Activated CD4-positive, alpha-beta memory T cell treated with anti-CD3 and anti-CD28 coated beads for 36 hours (primary cell): Measurements from ENCODE around the gene PPARD. TPM values are rescaled to one million over a fixed set of nuclear protein-coding genes. Genes with fewer than 3 reads are reported as not detected.

ENCODE experiments used
- CTCF ChIA-PET: fragments of 350-600 bp; sonication (Branson Sonifier 250); formaldehyde crosslinking; loops from one replicate; lab custom pipeline; 2021; ENCODE audit warnings: antibody characterized with exemption, inconsistent platforms; lab: Charles Lee
- POLR2A ChIA-PET: fragments of 350-600 bp; sonication (Branson Sonifier 250); formaldehyde crosslinking; loops from one replicate; lab custom pipeline; 2021; ENCODE audit warnings: antibody characterized with exemption; lab: Charles Lee
- DNase-seq: peaks from one replicate; pipeline ENCODE4 v3.0.0-alpha.2; 2020
- H3K27ac Mint-ChIP-seq: one replicate; pipeline ENCODE4 v1.8.0; 2021; ENCODE audit warnings: mixed read lengths
- H3K27me3 Mint-ChIP-seq: one replicate; pipeline ENCODE4 v1.8.0; 2021; ENCODE audit warnings: mixed read lengths
- H3K36me3 Mint-ChIP-seq: one replicate; pipeline ENCODE4 v1.8.0; 2021; ENCODE audit warnings: mixed read lengths
- H3K4me1 Mint-ChIP-seq: one replicate; pipeline ENCODE4 v1.8.0; 2021; ENCODE audit warnings: low read depth, mixed read lengths
- H3K4me3 Mint-ChIP-seq: one replicate; pipeline ENCODE4 v1.8.0; 2021; ENCODE audit warnings: mild to moderate bottlenecking, mixed read lengths
- H3K9me3 Mint-ChIP-seq: one replicate; pipeline ENCODE4 v1.8.0; 2021; ENCODE audit warnings: mixed read lengths
- intact Hi-C: fragments of 100-400 bp; cut with micrococcal nuclease; formaldehyde crosslinking; loops from one replicate; pipeline ENCODE4 v1.15.1; 2023
- total RNA-seq, 2 experiments: library from RNA; stranded (reverse); gene quantifications; one replicate each; pipeline ENCODE4 v1.2.3, GENCODE V29; 2021

PPARD gene
- total RNA-seq, 2 experiments from 2014 or later, result 19.9 to 20.9 TPM

DNA sequence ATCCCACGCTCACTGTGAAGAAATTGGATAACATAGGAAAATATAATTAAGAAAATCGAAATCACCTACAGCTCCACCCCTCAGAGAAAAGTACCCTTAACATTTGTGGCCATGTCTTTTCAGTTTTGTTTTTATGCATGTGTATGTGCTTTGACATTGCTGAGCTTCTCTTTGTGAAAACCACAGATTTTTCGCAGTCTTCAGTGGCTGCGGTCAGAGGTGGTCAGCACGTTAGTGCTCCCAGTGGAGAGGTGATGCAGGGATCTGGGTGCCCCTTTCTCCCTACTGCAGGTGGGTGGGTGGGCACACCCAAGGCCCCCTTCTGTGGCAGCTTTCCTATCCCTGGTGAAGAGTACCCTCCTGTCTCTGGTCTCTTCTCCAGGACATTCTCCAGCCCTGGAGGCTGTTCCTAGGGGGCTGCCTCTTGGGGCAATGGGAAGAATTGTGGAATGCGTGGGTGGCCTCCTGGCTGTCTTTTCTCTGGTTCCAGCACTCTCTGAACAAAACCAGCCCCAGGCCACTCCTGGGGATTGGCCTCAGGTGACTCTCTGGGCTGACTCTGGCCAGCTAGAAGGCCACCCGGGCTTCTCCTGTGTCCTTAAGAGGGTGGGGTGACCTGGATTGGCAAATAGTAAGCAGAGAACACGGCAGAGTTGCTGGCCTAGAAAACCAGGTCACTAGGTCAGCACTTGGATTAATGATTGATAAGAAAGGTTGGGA lies 59.9 kb downstream of the PPARD start:
- peak; percentile 14 for DNase-seq
- peaks cover 7% of the 10 kb centered on the region for H3K4me1 Mint-ChIP-seq
- ChIA-PET CTCF (interaction anchor here (1.3 kb wide), 1 partner anchor 60 kb away, joined by 3 read pairs; the partner anchor contains the start of gene PPARD), POLR2A (no interaction called here)
- no peaks in the 10 kb centered on the region for H3K27me3 Mint-ChIP-seq
- no peaks in the 10 kb centered on the region for H3K36me3 Mint-ChIP-seq
- H3K27ac Mint-ChIP-seq, result no peak overlapping the region
- no peak overlapping the region for H3K4me3 Mint-ChIP-seq
- intact Hi-C loops, result no loop called here
- H3K9me3 Mint-ChIP-seq, result no peaks in the 10 kb centered on the region

- Mint-ChIP-seq H3K27me3 (no peaks in the 10 kb centered on the region), H3K27ac (no peak overlapping the region), H3K4me1 (peaks cover 4% of the 10 kb centered on the region), H3K9me3 (no peaks in the 10 kb centered on the region), H3K4me3 (no peak overlapping the region), H3K36me3 (no peaks in the 10 kb centered on the region)
- CTCF ChIA-PET, result no interaction called here
- POLR2A ChIA-PET, result no interaction called here
- DNase-seq, result no peak
- intact Hi-C loops, result no loop called here
These were observed 60.5 kb downstream of the PPARD start for GRCh38 chr6:35402856-35403191.

GRCh38 chr6:35403544-35404442 lies 61.4 kb downstream of the PPARD start:
- Mint-ChIP-seq H3K36me3 (no peaks in the 10 kb centered on the region), H3K4me1 (peaks cover 4% of the 10 kb centered on the region), H3K4me3 (no peak overlapping the region), H3K9me3 (no peaks in the 10 kb centered on the region), H3K27me3 (no peaks in the 10 kb centered on the region), H3K27ac (no peak overlapping the region)
- intact Hi-C loops, result no loop called here
- POLR2A ChIA-PET, result no interaction called here
- CTCF ChIA-PET, result no interaction called here
- DNase-seq, result no peak

GRCh38 chr6:35406711-35407485 lies 64.5 kb downstream of the PPARD start:
- no peak for DNase-seq
- ChIA-PET CTCF (interaction anchor here (1.1 to 1.2 kb wide), 2 partner anchors 42 to 113 kb away, joined by 3 to 4 read pairs; no protein-coding TSS in a partner anchor), POLR2A (no interaction called here)
- H3K27ac Mint-ChIP-seq, result no peak overlapping the region
- H3K36me3 Mint-ChIP-seq, result peaks cover 6% of the 10 kb centered on the region
- no peaks in the 10 kb centered on the region for H3K27me3 Mint-ChIP-seq
- intact Hi-C loops, result no loop called here
- H3K9me3 Mint-ChIP-seq, result no peaks in the 10 kb centered on the region
- no peak overlapping the region for H3K4me3 Mint-ChIP-seq
- peaks cover 13% of the 10 kb centered on the region for H3K4me1 Mint-ChIP-seq

- H3K27me3 Mint-ChIP-seq, result no peaks in the 10 kb centered on the region
These were observed 66.9 kb downstream of the PPARD start for GRCh38 chr6:35409245-35409644.

GRCh38 chr6:35410131-35410530 lies 67.8 kb downstream of the PPARD start:
- ChIA-PET POLR2A (no interaction called here), CTCF (no interaction called here)
- H3K27me3 Mint-ChIP-seq, result no peaks in the 10 kb centered on the region
- peak overlapping the region; percentile 13 for H3K27ac Mint-ChIP-seq
- H3K9me3 Mint-ChIP-seq, result no peaks in the 10 kb centered on the region
- DNase-seq, result no peak
- H3K4me3 Mint-ChIP-seq, result no peak overlapping the region
- peaks cover 15% of the 10 kb centered on the region for H3K36me3 Mint-ChIP-seq
- H3K4me1 Mint-ChIP-seq, result peaks cover 18% of the 10 kb centered on the region
- intact Hi-C loops, result no loop called here

More at GRCh38 chr6:35409245-35409644, 66.9 kb downstream of the PPARD start:
- no peak overlapping the region for H3K4me3 Mint-ChIP-seq
- no peak for DNase-seq
- H3K27ac Mint-ChIP-seq, result no peak overlapping the region
- no peaks in the 10 kb centered on the region for H3K9me3 Mint-ChIP-seq
- ChIA-PET POLR2A (no interaction called here), CTCF (interaction anchor here (1.6 kb wide), 1 partner anchor 9 kb away, joined by 3 read pairs; no protein-coding TSS in a partner anchor)
- H3K36me3 Mint-ChIP-seq, result peaks cover 14% of the 10 kb centered on the region
- intact Hi-C loops, result no loop called here
- H3K4me1 Mint-ChIP-seq, result peaks cover 10% of the 10 kb centered on the region

GRCh38 chr6:35411066-35411465 lies 68.7 kb downstream of the PPARD start:
- Mint-ChIP-seq H3K9me3 (no peaks in the 10 kb centered on the region), H3K27me3 (no peaks in the 10 kb centered on the region), H3K4me1 (peaks cover 24% of the 10 kb centered on the region), H3K27ac (peak overlapping the region; percentile 29), H3K4me3 (no peak overlapping the region), H3K36me3 (peaks cover 20% of the 10 kb centered on the region)
- CTCF ChIA-PET, result no interaction called here
- peak; percentile 21 for DNase-seq
- POLR2A ChIA-PET, result no interaction called here
- intact Hi-C loops, result no loop called here

GRCh38 chr6:35412102-35412501 lies 69.7 kb downstream of the PPARD start:
- no peak overlapping the region for H3K4me3 Mint-ChIP-seq
- intact Hi-C loops, result no loop called here
- POLR2A ChIA-PET, result no interaction called here
- CTCF ChIA-PET, result interaction anchor here (0.8 kb wide), 1 partner anchor 37 kb away, joined by 3 read pairs; no protein-coding TSS in a partner anchor
- H3K27me3 Mint-ChIP-seq, result no peaks in the 10 kb centered on the region
- H3K27ac Mint-ChIP-seq, result peak overlapping the region; percentile 44
- H3K36me3 Mint-ChIP-seq, result peaks cover 20% of the 10 kb centered on the region
- no peaks in the 10 kb centered on the region for H3K9me3 Mint-ChIP-seq
- H3K4me1 Mint-ChIP-seq, result peaks cover 24% of the 10 kb centered on the region
- DNase-seq, result no peak

DNA sequence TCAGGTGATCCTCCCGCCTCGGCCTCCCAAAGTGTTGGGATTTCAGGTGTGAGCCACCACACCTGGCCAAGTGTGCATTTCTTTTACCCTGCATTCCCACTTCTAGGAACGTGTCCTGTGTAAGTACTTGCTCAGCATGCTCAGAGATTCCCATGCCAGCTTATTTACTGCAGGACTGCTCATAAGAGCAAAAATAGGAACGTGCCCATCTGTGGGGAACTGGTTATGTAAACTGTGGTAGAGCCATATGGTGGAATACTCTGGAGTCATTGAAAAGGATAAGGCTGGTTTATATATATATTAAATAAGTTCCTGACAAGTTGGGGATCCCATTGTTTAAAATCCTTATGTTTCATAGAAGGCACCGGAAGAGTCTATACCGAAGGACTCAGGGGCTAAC lies 71.6 kb downstream of the PPARD start:
- Mint-ChIP-seq H3K4me1 (peaks cover 37% of the 10 kb centered on the region), H3K4me3 (no peak overlapping the region), H3K27me3 (no peaks in the 10 kb centered on the region), H3K9me3 (no peaks in the 10 kb centered on the region), H3K36me3 (peaks cover 23% of the 10 kb centered on the region), H3K27ac (no peak overlapping the region)
- ChIA-PET POLR2A (no interaction called here), CTCF (no interaction called here)
- no peak for DNase-seq
- intact Hi-C loops, result loop anchor here (2.0 kb wide), 2 partner anchors 19 to 71 kb away; partner anchors contain the start of gene PPARD

DNA sequence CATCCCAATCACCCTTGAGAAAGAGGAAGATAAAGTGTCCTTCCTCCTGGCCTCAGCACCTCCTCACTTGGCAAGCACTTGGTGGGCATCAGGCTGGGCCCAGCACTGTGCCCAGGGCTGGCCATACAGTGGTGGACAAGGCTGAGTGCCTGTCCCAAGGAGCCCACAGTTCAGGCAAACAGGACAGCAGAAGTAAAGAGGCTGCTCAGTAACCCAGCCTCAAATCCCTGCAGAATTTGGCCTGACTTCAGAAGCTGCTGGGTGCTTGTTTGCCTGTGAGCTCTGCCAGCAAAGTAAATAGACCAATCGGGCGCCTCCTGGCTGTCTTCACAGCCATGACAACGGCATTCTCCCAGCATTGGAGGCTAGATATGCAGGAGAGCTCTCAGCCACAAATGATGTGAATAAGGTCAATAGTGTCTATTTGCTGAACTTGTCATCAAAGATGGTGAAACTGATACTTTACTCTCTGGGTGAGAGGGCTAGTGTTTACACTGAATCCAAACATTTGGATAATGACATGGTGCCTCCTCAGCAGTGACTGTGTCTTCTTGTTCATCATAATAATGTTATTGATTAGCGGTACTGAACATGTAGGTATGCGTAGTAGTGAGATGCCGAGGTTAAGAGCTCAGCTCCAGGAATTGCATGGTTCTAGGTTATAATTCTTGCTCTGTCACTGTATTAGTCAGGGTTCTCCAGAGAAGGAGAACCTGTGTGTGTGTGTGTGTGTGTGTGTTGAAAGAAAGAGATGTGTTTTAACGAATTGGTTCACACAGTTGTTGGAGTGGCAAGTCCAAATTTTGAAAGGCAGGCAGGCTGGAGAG lies 72.9 kb downstream of the PPARD start:
- POLR2A ChIA-PET, result no interaction called here
- peaks cover 24% of the 10 kb centered on the region for H3K36me3 Mint-ChIP-seq
- no peak overlapping the region for H3K4me3 Mint-ChIP-seq
- CTCF ChIA-PET, result interaction anchor here (0.6 to 2.8 kb wide), 8 partner anchors 24 to 118 kb away, joined by 3 to 11 read pairs (median 4); partner anchors contain the start of genes DEF6, FANCE and PPARD
- intact Hi-C loops, result loop anchor here (2.0 kb wide), 2 partner anchors 20 to 72 kb away; partner anchors contain the start of gene PPARD
- peaks cover 39% of the 10 kb centered on the region for H3K4me1 Mint-ChIP-seq
- peak overlapping the region; percentile 59 for H3K27ac Mint-ChIP-seq
- no peaks in the 10 kb centered on the region for H3K27me3 Mint-ChIP-seq
- H3K9me3 Mint-ChIP-seq, result no peaks in the 10 kb centered on the region
- peak; percentile 53 for DNase-seq
